GM12875 (cell line): Measurements from ENCODE around the gene AIFM2.

Experiments
- H3K4me3 ChIP-seq: one replicate; pipeline ENCODE4 v1.5.1; 2011; ENCODE audit warnings: low read depth, low read length, control low read depth
- CTCF ChIP-seq: IDR thresholded peaks from 2 replicates; pipeline ENCODE4 v1.5.1; 2011; ENCODE audit warnings: low read depth, mild to moderate bottlenecking, control low read depth, inconsistent platforms, low read length, moderate library complexity, borderline replicate concordance; ENCODE audit not compliant: insufficient read depth

The AIFM2 gene

DNA sequence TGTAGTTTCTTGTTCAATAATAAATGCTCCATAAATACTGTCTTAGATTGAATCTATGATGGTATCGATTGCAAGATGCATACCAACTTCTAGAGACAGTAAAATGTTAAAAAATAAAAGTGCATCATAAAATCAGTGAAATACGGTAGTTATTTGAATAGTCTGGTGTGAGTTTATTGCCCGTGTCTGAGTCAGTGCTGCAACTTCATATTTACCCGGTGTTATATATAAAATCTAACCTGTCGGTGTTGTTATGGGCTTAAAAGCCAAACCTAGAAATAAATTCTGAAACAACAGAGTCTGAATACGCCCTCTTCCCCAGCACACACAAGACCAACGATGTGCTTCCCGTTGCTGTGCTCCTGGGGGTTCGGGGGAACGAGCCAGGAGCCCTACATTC, 63.7 kb downstream of the AIFM2 start:
- TF ChIP-seq CTCF = no peak

GRCh38 chr10:70067586-70067985, 65.0 kb downstream of the AIFM2 start:
- TF ChIP-seq CTCF = no peak
- no peak overlapping the region for H3K4me3 ChIP-seq

More for the DNA sequence above, 63.7 kb downstream of the AIFM2 start:
- no peak overlapping the region for H3K4me3 ChIP-seq

DNA sequence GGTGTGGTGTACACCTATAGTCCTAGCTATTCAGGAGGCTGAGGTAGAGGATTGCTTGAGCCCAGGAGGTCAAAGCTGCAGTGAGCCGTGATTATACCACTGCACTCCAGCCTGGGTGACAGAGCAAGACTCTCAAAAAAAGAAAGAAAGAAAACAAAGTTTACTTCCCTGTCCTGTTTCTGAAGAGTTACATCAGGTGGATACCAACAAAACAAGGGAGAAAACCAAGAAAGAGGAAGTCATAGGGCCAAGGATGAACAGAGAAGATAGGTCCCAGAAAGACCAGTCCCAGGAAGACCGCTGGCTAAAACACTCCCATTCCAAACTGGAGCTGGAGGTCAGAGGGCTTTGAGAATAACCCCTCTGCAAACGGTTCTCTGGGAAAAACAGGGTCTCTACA, 66.4 kb downstream of the AIFM2 start:
- no peak for TF ChIP-seq CTCF

DNA sequence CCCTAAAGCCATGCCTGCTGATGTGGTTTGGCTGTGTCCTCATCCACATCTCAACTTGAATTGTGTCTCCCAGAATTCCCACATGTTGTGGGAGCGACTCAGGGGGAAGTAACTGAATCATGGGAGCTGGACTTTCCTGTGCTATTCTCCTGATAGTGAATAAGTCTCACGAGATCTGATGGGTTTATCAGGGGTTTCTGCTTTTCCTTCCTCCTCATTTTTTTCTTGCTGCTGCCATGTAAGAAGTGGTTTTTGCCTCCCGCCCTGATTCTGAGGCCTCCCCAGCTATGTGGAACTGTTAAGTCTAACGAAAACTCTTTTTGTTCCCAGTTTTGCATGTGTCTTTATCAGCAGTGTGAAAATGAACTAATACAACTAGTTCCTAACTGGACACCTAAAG, 68.1 kb downstream of the AIFM2 start:
- no peak overlapping the region for H3K4me3 ChIP-seq
- TF ChIP-seq CTCF = no peak

More for the DNA sequence above, 66.4 kb downstream of the AIFM2 start:
- H3K4me3 ChIP-seq = no peak overlapping the region

- no peak for TF ChIP-seq CTCF
- H3K4me3 ChIP-seq = no peak overlapping the region
Observed at GRCh38 chr10:70063418-70064098, 69.1 kb downstream of the AIFM2 start.
